Osteocyte (in vitro differentiated cells): ENCODE measurements around the gene NCOA6. TPM values are rescaled to one million over a fixed set of nuclear protein-coding genes. Genes with fewer than 3 reads are reported as not detected.

Experiments used
- DNase-seq: peaks from one replicate; pipeline ENCODE4 v3.0.0; 2021; ENCODE audit warnings: mixed read lengths; ENCODE audit not compliant: unreplicated experiment; ENCODE audit errors: extremely low spot score
- H3K27ac Mint-ChIP-seq: one replicate; pipeline ENCODE4 v1.8.0; 2021; ENCODE audit warnings: mild to moderate bottlenecking, mixed read lengths; ENCODE audit not compliant: unreplicated experiment
- H3K27me3 Mint-ChIP-seq: one replicate; pipeline ENCODE4 v1.8.0; 2021; ENCODE audit warnings: mixed read lengths; ENCODE audit not compliant: unreplicated experiment
- H3K36me3 Mint-ChIP-seq: one replicate; pipeline ENCODE4 v1.8.0; 2021; ENCODE audit warnings: mixed read lengths; ENCODE audit not compliant: unreplicated experiment
- H3K4me1 Mint-ChIP-seq: one replicate; pipeline ENCODE4 v1.8.0; 2021; ENCODE audit warnings: mixed read lengths; ENCODE audit not compliant: unreplicated experiment
- H3K4me3 Mint-ChIP-seq: one replicate; pipeline ENCODE4 v1.8.0; 2021; ENCODE audit warnings: mild to moderate bottlenecking, moderate library complexity, mixed read lengths; ENCODE audit not compliant: unreplicated experiment
- H3K9me3 Mint-ChIP-seq: one replicate; pipeline ENCODE4 v1.8.0; 2021; ENCODE audit warnings: mixed read lengths; ENCODE audit not compliant: unreplicated experiment
- total RNA-seq: library from RNA; stranded (reverse); gene quantifications from 2 replicates; pipeline ENCODE4 v1.2.1, GENCODE V29; 2021
- TF ChIP-seq, protein P1 (sequence below): fragments of 200-600 bp; sonication (generic); IDR thresholded peaks from 2 replicates; pipeline ENCODE4 v1.5.0; 2021; ENCODE audit warnings: antibody characterized with exemption, mild to moderate bottlenecking, moderate library complexity

Gene NCOA6
- total RNA-seq, 1 donor from 2014 or later, result 33.4 TPM

DNA sequence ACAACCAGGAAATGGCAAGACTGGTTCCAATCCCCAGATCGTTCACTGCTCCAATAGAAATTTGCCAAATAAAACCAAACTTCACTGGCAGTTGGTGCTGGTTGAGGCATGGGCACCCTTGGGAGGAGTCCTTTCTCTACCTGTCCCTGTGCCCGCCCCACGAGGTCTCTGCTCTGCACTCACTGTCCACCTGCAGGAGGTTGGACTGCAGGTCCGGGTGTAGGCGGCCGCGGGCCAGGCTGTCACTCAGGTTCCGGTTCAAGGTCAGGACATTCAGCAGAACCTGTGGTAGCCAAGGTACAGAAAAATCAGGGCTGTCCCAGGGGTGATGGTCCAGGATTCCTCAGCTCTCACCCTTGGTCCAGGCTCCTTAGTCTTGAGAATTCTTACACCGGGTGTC is 24.3 kb upstream of the NCOA6 start:
- Mint-ChIP-seq H3K4me1 (no peaks in the 10 kb centered on the region), H3K4me3 (no peak overlapping the region), H3K9me3 (no peaks in the 10 kb centered on the region)

DNA sequence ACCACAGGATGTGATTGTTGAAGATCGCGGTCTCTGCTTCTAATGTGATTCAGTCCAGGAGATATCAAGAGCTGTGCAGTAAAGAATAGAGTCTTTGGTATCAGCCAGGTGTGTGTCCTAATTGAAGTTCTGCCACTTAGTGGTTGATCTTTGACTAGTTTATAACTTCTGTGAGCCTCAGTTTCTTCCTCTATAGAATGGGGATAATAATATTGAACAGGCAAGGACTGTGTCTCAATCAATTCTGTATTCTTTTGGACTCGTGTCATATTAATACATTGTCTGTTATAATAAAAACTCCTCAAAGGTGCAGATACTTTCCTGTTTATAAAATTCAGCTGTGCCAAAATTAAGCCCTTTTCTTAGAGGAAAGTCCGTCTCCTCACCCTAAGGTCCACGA is 23.1 kb upstream of the NCOA6 start:
- Mint-ChIP-seq H3K27me3 (no peaks in the 10 kb centered on the region), H3K4me1 (no peaks in the 10 kb centered on the region), H3K27ac (no peak overlapping the region), H3K9me3 (no peaks in the 10 kb centered on the region), H3K4me3 (no peak overlapping the region), H3K36me3 (peaks cover 20% of the 10 kb centered on the region)
- no peak for DNase-seq
- TF ChIP-seq, protein P1, sequence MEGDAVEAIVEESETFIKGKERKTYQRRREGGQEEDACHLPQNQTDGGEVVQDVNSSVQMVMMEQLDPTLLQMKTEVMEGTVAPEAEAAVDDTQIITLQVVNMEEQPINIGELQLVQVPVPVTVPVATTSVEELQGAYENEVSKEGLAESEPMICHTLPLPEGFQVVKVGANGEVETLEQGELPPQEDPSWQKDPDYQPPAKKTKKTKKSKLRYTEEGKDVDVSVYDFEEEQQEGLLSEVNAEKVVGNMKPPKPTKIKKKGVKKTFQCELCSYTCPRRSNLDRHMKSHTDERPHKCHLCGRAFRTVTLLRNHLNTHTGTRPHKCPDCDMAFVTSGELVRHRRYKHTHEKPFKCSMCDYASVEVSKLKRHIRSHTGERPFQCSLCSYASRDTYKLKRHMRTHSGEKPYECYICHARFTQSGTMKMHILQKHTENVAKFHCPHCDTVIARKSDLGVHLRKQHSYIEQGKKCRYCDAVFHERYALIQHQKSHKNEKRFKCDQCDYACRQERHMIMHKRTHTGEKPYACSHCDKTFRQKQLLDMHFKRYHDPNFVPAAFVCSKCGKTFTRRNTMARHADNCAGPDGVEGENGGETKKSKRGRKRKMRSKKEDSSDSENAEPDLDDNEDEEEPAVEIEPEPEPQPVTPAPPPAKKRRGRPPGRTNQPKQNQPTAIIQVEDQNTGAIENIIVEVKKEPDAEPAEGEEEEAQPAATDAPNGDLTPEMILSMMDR, result no peak

More for the DNA sequence above, 24.3 kb upstream of the NCOA6 start:
- Mint-ChIP-seq H3K36me3 (peaks cover 20% of the 10 kb centered on the region), H3K27me3 (no peaks in the 10 kb centered on the region), H3K27ac (no peak overlapping the region)
- DNase-seq, result no peak
- TF ChIP-seq, protein P1, result no peak

GRCh38 chr20:34843421-34843820 is 18.0 kb upstream of the NCOA6 start:
- Mint-ChIP-seq H3K27me3 (peaks cover 26% of the 10 kb centered on the region), H3K36me3 (peaks cover 6% of the 10 kb centered on the region), H3K4me1 (no peaks in the 10 kb centered on the region), H3K4me3 (no peak overlapping the region), H3K27ac (no peak overlapping the region), H3K9me3 (no peaks in the 10 kb centered on the region)
- no peak for DNase-seq
- TF ChIP-seq, protein P1, result no peak

- Mint-ChIP-seq H3K4me1 (no peaks in the 10 kb centered on the region), H3K9me3 (no peaks in the 10 kb centered on the region), H3K36me3 (peaks cover 2% of the 10 kb centered on the region), H3K27me3 (peaks cover 26% of the 10 kb centered on the region), H3K27ac (no peak overlapping the region), H3K4me3 (no peak overlapping the region)
- TF ChIP-seq, protein P1, result no peak
- DNase-seq, result no peak
These were observed 16.7 kb upstream of the NCOA6 start for GRCh38 chr20:34842143-34842542.

GRCh38 chr20:34834459-34834893 is 9.0 kb upstream of the NCOA6 start:
- Mint-ChIP-seq H3K9me3 (no peaks in the 10 kb centered on the region), H3K4me1 (peaks cover 2% of the 10 kb centered on the region), H3K27ac (no peak overlapping the region), H3K27me3 (peaks cover 46% of the 10 kb centered on the region), H3K36me3 (no peaks in the 10 kb centered on the region), H3K4me3 (no peak overlapping the region)
- TF ChIP-seq, protein P1, result peak; percentile 52
- no peak for DNase-seq
